ENCODE measurements around the gene DCC.

The DCC gene

GRCh38 chr18:53152476-53152875 lies 812.5 kb downstream of the DCC start:
- FAIRE-seq (no peak), DNase-seq (ENCODE audit: low spot score) (no peak)

GRCh38 chr18:53153281-53153680 lies 813.3 kb downstream of the DCC start:
- no peak for DNase-seq (ENCODE audit: low spot score)
- no peak for FAIRE-seq

- FAIRE-seq (no peak), DNase-seq (ENCODE audit: low spot score) (no peak)
Measured at GRCh38 chr18:53153800-53154199, 813.8 kb downstream of the DCC start.

- DNase-seq (ENCODE audit: low spot score) (no peak), FAIRE-seq (no peak)
Measured at GRCh38 chr18:53165770-53166169, 825.8 kb downstream of the DCC start.

- no peak for FAIRE-seq
- no peak for DNase-seq (ENCODE audit: low spot score)
Measured at GRCh38 chr18:53169346-53169745, 829.3 kb downstream of the DCC start.

GRCh38 chr18:53191634-53192033 lies 851.6 kb downstream of the DCC start:
- no peak for DNase-seq (ENCODE audit: low spot score)

GRCh38 chr18:53193870-53194269 lies 853.9 kb downstream of the DCC start:
- FAIRE-seq (no peak), DNase-seq (ENCODE audit: low spot score) (no peak)

More at GRCh38 chr18:53191634-53192033, 851.6 kb downstream of the DCC start:
- FAIRE-seq = no peak

- no peak for FAIRE-seq
- DNase-seq (ENCODE audit: low spot score) = no peak
Measured at GRCh38 chr18:53219853-53220252, 879.9 kb downstream of the DCC start.

GRCh38 chr18:53224128-53224778 lies 884.3 kb downstream of the DCC start:
- no peak for DNase-seq (ENCODE audit: low spot score)
- FAIRE-seq = no peak

- DNase-seq (ENCODE audit: low spot score) (no peak), FAIRE-seq (no peak)
Measured at GRCh38 chr18:53225567-53226325, 885.7 kb downstream of the DCC start.

GRCh38 chr18:53234610-53235009 lies 894.6 kb downstream of the DCC start:
- no peak for DNase-seq (ENCODE audit: low spot score)
- no peak for FAIRE-seq

- DNase-seq (ENCODE audit: low spot score) (no peak), FAIRE-seq (no peak)
Measured at GRCh38 chr18:53241161-53241560, 901.2 kb downstream of the DCC start.

GRCh38 chr18:53253789-53254188 lies 913.8 kb downstream of the DCC start:
- no peak for DNase-seq (ENCODE audit: low spot score)
- FAIRE-seq = no peak

- DNase-seq (ENCODE audit: low spot score) (no peak), FAIRE-seq (no peak)
Measured at GRCh38 chr18:53254265-53254664, 914.3 kb downstream of the DCC start.

- DNase-seq (ENCODE audit: low spot score) = no peak
- FAIRE-seq = no peak
Measured at GRCh38 chr18:53261241-53261640, 921.2 kb downstream of the DCC start.

- FAIRE-seq (no peak), DNase-seq (ENCODE audit: low spot score) (no peak)
Measured at GRCh38 chr18:53266850-53267249, 926.9 kb downstream of the DCC start.

GRCh38 chr18:53268455-53268854 lies 928.5 kb downstream of the DCC start:
- FAIRE-seq (no peak), DNase-seq (ENCODE audit: low spot score) (no peak)

- DNase-seq (ENCODE audit: low spot score) = no peak
- no peak for FAIRE-seq
Measured at GRCh38 chr18:53281406-53281805, 941.4 kb downstream of the DCC start.

GRCh38 chr18:53283708-53284107 lies 943.7 kb downstream of the DCC start:
- DNase-seq (ENCODE audit: low spot score) (no peak), FAIRE-seq (no peak)

- FAIRE-seq (no peak), DNase-seq (ENCODE audit: low spot score) (no peak)
Measured at GRCh38 chr18:53305461-53305860, 965.5 kb downstream of the DCC start.

GRCh38 chr18:53319628-53320027 lies 979.6 kb downstream of the DCC start:
- no peak for FAIRE-seq

GRCh38 chr18:53322163-53322562 lies 982.2 kb downstream of the DCC start:
- no peak for DNase-seq (ENCODE audit: low spot score)
- FAIRE-seq = no peak

More at GRCh38 chr18:53319628-53320027, 979.6 kb downstream of the DCC start:
- DNase-seq (ENCODE audit: low spot score) = no peak

GRCh38 chr18:53324353-53324752 lies 984.4 kb downstream of the DCC start:
- no peak for DNase-seq (ENCODE audit: low spot score)
- FAIRE-seq = no peak
